ENCODE measurements around the gene KLK4. TPM values are rescaled to one million over a fixed set of nuclear protein-coding genes. Genes with fewer than 3 reads are reported as not detected.

Gene KLK4
- total and polyA plus RNA-seq, 2 experiments from 2014 or later: 0.33 TPM; not detected in 1

GRCh38 chr19:50924586-50924985 lies 13.4 kb upstream of the KLK4 start:
- H3K27me3 ChIP-seq: peaks cover 13% of the 10 kb centered on the region
- 63% methylated on average over 6 of the region's 6 CpGs for WGBS (ENCODE audit: low lambda C conversion rate, missing lambda C conversion rate)
- H3K36me3 ChIP-seq (replicated peaks; ENCODE audit: insufficient read depth, low read depth): no peaks in the 10 kb centered on the region
- no peak overlapping the region for H2AFZ ChIP-seq
- H3K4me1 ChIP-seq (ENCODE audit: insufficient read depth): no peaks in the 10 kb centered on the region
- TF ChIP-seq EZH2phosphoT487 (IDR thresholded peaks at IDR 0.05; ENCODE audit: low read depth, severe bottlenecking, unreplicated experiment) (no peak), CTCF (IDR thresholded peaks at IDR 0.05; ENCODE audit: poor library complexity) (no peak), EZH2 (IDR thresholded peaks at IDR 0.05; ENCODE audit: borderline replicate concordance) (no peak)
- H3K9me2 ChIP-seq (replicated peaks; ENCODE audit: insufficient read depth): no peaks in the 10 kb centered on the region
- no peaks in the 10 kb centered on the region for H3K79me2 ChIP-seq
- no peaks in the 10 kb centered on the region for H4K20me1 ChIP-seq (ENCODE audit: insufficient read depth, poor library complexity, severe bottlenecking)
- H3K27ac ChIP-seq: no peak overlapping the region
- H3K9me3 ChIP-seq (ENCODE audit: low read depth): no peaks in the 10 kb centered on the region
- H3K4me3 ChIP-seq: no peak overlapping the region
- H3K4me2 ChIP-seq: no peak overlapping the region
- DNase-seq (ENCODE audit: low spot score): no peak

GRCh38 chr19:50922317-50922853 lies 11.2 kb upstream of the KLK4 start:
- Histone ChIP-seq H3K9me2 (replicated peaks; ENCODE audit: insufficient read depth) (no peaks in the 10 kb centered on the region), H3K79me2 (no peaks in the 10 kb centered on the region), H3K27me3 (peaks cover 24% of the 10 kb centered on the region), H4K20me1 (ENCODE audit: insufficient read depth, poor library complexity, severe bottlenecking) (no peaks in the 10 kb centered on the region), H3K9me3 (ENCODE audit: low read depth) (no peaks in the 10 kb centered on the region), H3K4me1 (ENCODE audit: insufficient read depth) (no peaks in the 10 kb centered on the region), H3K4me3 (no peak overlapping the region), H3K36me3 (replicated peaks; ENCODE audit: insufficient read depth, low read depth) (no peaks in the 10 kb centered on the region), H2AFZ (no peak overlapping the region), H3K27ac (no peak overlapping the region), H3K4me2 (peak overlapping the region; percentile 9)
- WGBS (ENCODE audit: low lambda C conversion rate, missing lambda C conversion rate): 35% methylated on average over 21 of the region's 21 CpGs
- TF ChIP-seq EZH2 (IDR thresholded peaks at IDR 0.05; ENCODE audit: borderline replicate concordance): no peak
- TF ChIP-seq CTCF (IDR thresholded peaks at IDR 0.05; ENCODE audit: poor library complexity): peak; percentile 91
- TF ChIP-seq EZH2phosphoT487 (IDR thresholded peaks at IDR 0.05; ENCODE audit: low read depth, severe bottlenecking, unreplicated experiment): no peak
- DNase-seq (ENCODE audit: low spot score): peak; percentile 91

GRCh38 chr19:50921426-50922316 lies 10.5 kb upstream of the KLK4 start:
- H4K20me1 ChIP-seq (ENCODE audit: insufficient read depth, poor library complexity, severe bottlenecking): no peaks in the 10 kb centered on the region
- no peak overlapping the region for H3K4me3 ChIP-seq
- no peaks in the 10 kb centered on the region for H3K36me3 ChIP-seq (replicated peaks; ENCODE audit: insufficient read depth, low read depth)
- peak overlapping the region; percentile 9 for H3K4me2 ChIP-seq
- H3K9me2 ChIP-seq (replicated peaks; ENCODE audit: insufficient read depth): no peaks in the 10 kb centered on the region
- 11% methylated on average over 12 of the region's 12 CpGs for whole genome bisulfite sequencing (ENCODE audit: low lambda C conversion rate, missing lambda C conversion rate)
- no peaks in the 10 kb centered on the region for H3K79me2 ChIP-seq
- H3K27me3 ChIP-seq: peaks cover 24% of the 10 kb centered on the region
- no peak overlapping the region for H2AFZ ChIP-seq
- H3K27ac ChIP-seq: no peak overlapping the region
- no peaks in the 10 kb centered on the region for H3K4me1 ChIP-seq (ENCODE audit: insufficient read depth)
- TF ChIP-seq EZH2 (IDR thresholded peaks at IDR 0.05; ENCODE audit: borderline replicate concordance): no peak
- no peak for TF ChIP-seq EZH2phosphoT487 (IDR thresholded peaks at IDR 0.05; ENCODE audit: low read depth, severe bottlenecking, unreplicated experiment)
- TF ChIP-seq CTCF (IDR thresholded peaks at IDR 0.05; ENCODE audit: poor library complexity): no peak
- no peaks in the 10 kb centered on the region for H3K9me3 ChIP-seq (ENCODE audit: low read depth)
- no peak for DNase-seq (ENCODE audit: low spot score)

Measured in hepatocyte (in vitro differentiated cells).